SJSA1 (cell line): ENCODE measurements around the gene TNC. TPM values are rescaled to one million over a fixed set of nuclear protein-coding genes. Genes with fewer than 3 reads are reported as not detected.

ENCODE experiments used
- DNase-seq, 2 experiments: peaks; one replicate each; pipeline ENCODE4 v3.0.0-alpha.2; 2015 to 2020; ENCODE audit warnings: low spot score in 2 of 2, low read depth in 1 of 2
- H3K27ac ChIP-seq: fragments of 250-450 bp; sonication (Bioruptor Pico); 2 replicates; pipeline ENCODE4 v1.5.1; 2020; ENCODE audit warnings: mild to moderate bottlenecking, moderate library complexity
- H3K27me3 ChIP-seq: fragments of 250-450 bp; sonication (Bioruptor Pico); replicated peaks from 2 replicates; pipeline ENCODE4 v1.5.1; 2020; ENCODE audit warnings: mild to moderate bottlenecking, moderate library complexity
- H3K36me3 ChIP-seq: fragments of 250-450 bp; sonication (Bioruptor Pico); 2 replicates; pipeline ENCODE4 v1.5.1; 2020; ENCODE audit warnings: mild to moderate bottlenecking
- H3K4me1 ChIP-seq: fragments of 250-450 bp; sonication (Bioruptor Pico); replicated peaks from 2 replicates; pipeline ENCODE4 v1.6.1; 2021; ENCODE audit warnings: mild to moderate bottlenecking
- H3K4me3 ChIP-seq: fragments of 250-450 bp; sonication (Bioruptor Pico); 2 replicates; pipeline ENCODE4 v1.5.1; 2020; ENCODE audit warnings: mild to moderate bottlenecking
- H3K9me3 ChIP-seq: fragments of 250-450 bp; sonication (Bioruptor Pico); replicated peaks from 2 replicates; pipeline ENCODE4 v1.5.1; 2020; ENCODE audit warnings: mild to moderate bottlenecking
- total RNA-seq: library from RNA; depleted of rRNA; stranded (reverse); fragments of >200 nt; shearing (Covaris generic); gene quantifications from 2 replicates; pipeline ENCODE4 v1.2.3, GENCODE V29; 2014

Gene TNC
- total RNA-seq, 1 experiment from 2014 or later: 37.6 TPM

DNA sequence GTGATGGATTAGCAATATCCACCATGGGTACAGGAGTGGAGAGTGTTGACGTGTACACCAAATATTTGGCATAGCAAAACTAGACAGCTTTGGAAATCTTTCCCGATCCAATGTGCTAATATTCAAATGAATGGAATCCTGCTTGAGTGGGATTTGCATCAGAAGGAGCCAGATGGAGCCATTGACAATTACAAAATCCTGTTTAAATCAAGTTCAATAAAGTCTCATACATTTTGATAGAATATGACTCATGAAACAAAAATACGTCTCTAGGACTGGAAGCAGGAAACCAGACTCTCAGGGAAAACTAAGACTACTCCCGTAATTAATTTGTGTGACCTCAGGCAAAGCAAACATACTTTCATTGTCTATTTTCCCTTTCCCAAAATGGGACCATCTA lies 13.0 kb downstream of the TNC start:
- Histone ChIP-seq H3K27ac (peak overlapping the region; percentile 27; the same call in 1 of the 2 replicates), H3K9me3 (no peaks in the 10 kb centered on the region), H3K4me3 (no peak overlapping the region), H3K36me3 (no peaks in the 10 kb centered on the region), H3K27me3 (no peaks in the 10 kb centered on the region), H3K4me1 (peaks cover 34% of the 10 kb centered on the region)
- no peak for DNase-seq

DNA sequence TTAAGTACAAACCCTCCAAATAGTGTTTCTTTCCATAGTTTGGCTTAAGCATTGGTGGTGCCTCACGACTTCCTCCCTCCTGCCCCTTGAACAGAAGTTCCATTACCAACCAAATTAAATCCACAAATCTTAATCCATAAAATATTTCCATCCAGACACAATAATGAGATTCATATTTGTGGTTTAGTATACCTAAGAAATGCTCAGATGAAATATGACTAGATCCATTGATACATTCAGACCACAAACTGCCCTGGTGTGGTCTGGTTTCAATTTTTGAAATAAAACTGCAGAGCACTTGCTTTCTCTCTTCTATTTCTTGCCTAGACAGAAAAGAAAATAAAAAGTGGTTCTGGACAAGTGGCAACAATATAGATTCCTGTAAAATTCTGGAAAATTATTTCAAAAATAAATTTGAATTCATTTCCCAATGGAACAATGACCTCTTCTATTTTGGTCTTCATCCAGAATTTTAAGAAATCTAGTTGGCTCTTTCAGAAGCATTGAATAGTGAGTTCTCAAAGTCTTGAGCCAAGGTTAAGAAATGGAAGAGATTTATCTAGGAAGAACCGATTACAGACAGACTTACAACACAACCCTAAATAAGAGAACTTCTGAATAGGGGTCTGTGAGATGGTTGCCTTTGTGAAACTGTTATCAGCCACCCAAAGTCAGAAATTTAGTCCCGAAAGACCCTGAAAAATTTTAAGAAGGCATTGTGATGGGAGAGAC lies 14.0 kb downstream of the TNC start:
- Histone ChIP-seq H3K27me3 (no peaks in the 10 kb centered on the region), H3K36me3 (no peaks in the 10 kb centered on the region), H3K9me3 (no peaks in the 10 kb centered on the region), H3K4me1 (peaks cover 24% of the 10 kb centered on the region), H3K27ac (no peak overlapping the region), H3K4me3 (no peak overlapping the region)
- DNase-seq: no peak

DNA sequence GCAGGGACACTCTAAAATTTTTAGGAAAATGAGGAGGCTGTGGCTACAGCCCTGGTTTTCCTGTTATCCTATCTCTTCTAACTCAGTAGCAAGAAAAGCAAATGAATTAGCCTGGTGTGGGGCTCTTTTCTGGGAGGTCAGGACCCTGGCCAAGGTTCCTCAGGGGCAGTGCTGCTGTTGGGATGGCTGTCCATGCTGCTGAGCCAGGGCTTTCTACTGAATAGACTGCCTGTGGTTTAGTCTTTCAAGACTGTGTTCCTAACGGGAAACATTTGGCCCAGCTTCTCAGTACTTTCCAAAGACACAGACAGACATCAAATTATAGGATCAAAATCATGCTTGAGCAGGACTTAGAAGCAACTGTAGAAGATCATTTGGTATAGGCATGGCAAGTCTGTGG lies 18.1 kb downstream of the TNC start:
- Histone ChIP-seq H3K9me3 (no peaks in the 10 kb centered on the region), H3K27me3 (no peaks in the 10 kb centered on the region), H3K4me1 (peaks cover 5% of the 10 kb centered on the region), H3K36me3 (no peaks in the 10 kb centered on the region), H3K27ac (no peak overlapping the region), H3K4me3 (no peak overlapping the region)
- no peak for DNase-seq

DNA sequence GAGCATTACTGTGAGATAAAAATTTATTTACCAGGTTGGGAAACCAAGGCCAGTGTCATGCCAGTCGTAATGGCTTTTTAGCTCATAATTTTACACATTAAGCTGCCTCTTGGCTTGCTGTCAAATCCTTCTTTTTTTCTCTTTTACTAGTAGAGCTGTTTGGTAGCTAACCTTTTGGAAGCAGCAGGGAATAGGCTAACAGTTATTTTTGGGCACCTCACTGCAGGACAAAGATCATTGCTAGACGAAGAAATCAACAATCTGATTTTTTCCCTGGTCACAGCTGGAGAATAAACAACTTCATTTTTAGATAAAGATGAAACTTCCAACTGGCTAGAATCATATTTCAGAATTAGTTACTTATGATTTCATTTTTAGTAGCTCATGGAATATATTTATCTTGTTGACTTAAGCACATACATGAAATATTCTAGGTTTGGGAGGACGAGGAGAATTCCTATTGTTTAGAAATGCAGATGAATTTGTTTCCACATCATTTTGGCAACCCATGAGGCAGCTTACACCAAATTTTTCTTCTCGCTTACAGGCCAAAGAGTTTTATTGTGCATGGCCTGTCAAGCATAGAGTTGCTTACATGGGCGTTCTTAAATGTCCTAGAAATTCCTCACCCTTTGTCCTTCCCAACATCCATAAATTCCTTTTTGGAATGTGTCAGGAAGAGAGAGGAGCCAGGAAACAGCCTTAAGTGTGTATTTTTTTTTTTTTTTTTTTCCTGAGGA lies 19.6 kb downstream of the TNC start:
- H3K27ac ChIP-seq: no peak overlapping the region
- no peak overlapping the region for H3K4me3 ChIP-seq
- H3K36me3 ChIP-seq: no peaks in the 10 kb centered on the region
- no peaks in the 10 kb centered on the region for H3K27me3 ChIP-seq
- no peak for DNase-seq
- H3K9me3 ChIP-seq: no peaks in the 10 kb centered on the region
- no peaks in the 10 kb centered on the region for H3K4me1 ChIP-seq

DNA sequence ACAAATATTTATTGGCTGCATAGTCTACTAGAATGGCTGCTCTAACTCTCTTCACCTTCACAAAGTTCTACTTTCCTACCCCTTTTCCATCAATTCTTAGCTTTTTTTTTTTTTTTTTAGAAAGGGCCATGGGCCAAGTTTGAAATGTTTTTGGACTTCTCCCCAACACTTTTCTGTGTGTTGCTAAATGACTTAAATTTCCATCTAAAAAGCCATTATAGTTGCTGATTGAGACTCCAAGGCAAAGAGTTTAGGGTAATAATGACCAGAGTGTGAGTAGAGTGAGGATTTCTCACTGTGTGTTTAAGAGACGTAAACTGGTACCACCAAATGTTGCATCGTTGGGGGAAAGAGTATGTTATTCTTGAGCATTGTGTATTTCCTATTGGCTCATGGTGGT lies 24.4 kb downstream of the TNC start:
- H3K4me3 ChIP-seq: no peak overlapping the region
- H3K27me3 ChIP-seq: no peaks in the 10 kb centered on the region
- no peak overlapping the region for H3K27ac ChIP-seq
- H3K4me1 ChIP-seq: 0 out of 2 replicates have a peak, but pooled peaks cover 3% of the 10 kb centered on the region
- peaks cover 5% of the 10 kb centered on the region; the same call in 1 of the 2 replicates for H3K36me3 ChIP-seq
- no peak for DNase-seq
- no peaks in the 10 kb centered on the region for H3K9me3 ChIP-seq

DNA sequence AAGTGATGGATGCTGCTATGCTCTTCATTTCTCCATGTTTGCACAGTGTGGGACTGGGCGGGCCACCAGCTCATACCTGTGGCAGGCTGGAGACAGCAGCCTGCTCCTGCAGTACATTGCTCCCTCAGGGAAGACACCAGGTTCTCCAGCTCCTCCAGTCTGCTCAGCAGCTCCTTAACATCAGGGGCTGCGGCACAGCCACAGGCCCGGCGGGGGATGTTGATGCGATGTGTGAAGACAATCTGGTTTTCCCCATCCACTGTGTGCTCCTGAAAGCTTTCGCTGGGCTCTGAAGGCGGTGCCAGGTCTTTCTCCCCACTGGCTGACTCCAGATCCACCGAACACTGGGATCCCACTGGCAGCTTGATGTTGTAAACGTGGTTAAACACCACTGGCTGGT lies 27.5 kb downstream of the TNC start:
- no peaks in the 10 kb centered on the region for H3K27me3 ChIP-seq
- H3K4me1 ChIP-seq: 0 out of 2 replicates have a peak, but pooled peaks cover 3% of the 10 kb centered on the region
- no peaks in the 10 kb centered on the region for H3K9me3 ChIP-seq
- DNase-seq: no peak
- no peak overlapping the region for H3K4me3 ChIP-seq
- no peak overlapping the region for H3K27ac ChIP-seq
- H3K36me3 ChIP-seq: peaks cover 12% of the 10 kb centered on the region

DNA sequence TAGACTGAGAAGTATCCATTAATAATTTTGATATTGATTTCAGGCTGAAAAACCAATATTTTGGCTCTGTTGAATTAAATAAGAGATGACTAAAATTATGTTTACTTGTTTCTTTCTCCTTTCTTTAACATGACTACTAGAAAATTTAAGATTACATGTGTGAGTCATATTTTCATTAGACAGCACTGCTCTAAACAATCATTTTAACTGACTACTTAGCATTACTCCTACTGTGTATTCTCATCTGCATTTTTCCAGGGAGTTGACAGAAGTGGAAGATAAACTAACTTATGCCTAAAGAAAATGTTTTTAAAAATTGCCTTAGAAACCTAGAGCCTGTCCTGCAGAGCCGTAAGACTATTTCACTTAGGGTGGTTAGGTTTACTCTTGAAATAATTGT lies 29.1 kb downstream of the TNC start:
- Histone ChIP-seq H3K4me1 (0 out of 2 replicates have a peak, but pooled peaks cover 3% of the 10 kb centered on the region), H3K9me3 (no peaks in the 10 kb centered on the region), H3K4me3 (no peak overlapping the region), H3K36me3 (peaks cover 12% of the 10 kb centered on the region), H3K27ac (no peak overlapping the region), H3K27me3 (no peaks in the 10 kb centered on the region)
- DNase-seq: peak in 1 of 2 experiments; percentile 3

DNA sequence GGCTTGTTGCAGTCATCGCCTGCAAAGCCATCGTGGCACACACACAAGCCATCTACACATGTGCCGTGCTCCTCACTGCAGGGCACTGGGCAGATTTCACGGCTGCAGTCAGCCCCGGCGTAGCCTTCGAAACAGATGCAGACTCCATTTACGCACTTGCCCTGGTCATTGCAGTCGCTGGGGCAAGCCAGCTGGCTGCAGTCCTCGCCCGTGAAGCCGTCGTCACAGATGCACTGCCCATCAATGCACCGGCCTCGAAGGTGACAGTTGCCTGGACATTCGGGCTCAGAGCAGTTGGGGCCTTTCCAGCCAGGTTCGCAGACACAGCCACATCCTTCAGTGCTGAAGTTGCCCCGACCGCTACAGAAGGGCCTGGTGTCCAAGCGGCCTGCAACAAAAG lies 31.1 kb downstream of the TNC start:
- Histone ChIP-seq H3K4me3 (no peak overlapping the region), H3K36me3 (peaks cover 21% of the 10 kb centered on the region), H3K27me3 (no peaks in the 10 kb centered on the region), H3K4me1 (0 out of 2 replicates have a peak, but pooled peaks cover 3% of the 10 kb centered on the region), H3K27ac (no peak overlapping the region), H3K9me3 (no peaks in the 10 kb centered on the region)
- DNase-seq: no peak

DNA sequence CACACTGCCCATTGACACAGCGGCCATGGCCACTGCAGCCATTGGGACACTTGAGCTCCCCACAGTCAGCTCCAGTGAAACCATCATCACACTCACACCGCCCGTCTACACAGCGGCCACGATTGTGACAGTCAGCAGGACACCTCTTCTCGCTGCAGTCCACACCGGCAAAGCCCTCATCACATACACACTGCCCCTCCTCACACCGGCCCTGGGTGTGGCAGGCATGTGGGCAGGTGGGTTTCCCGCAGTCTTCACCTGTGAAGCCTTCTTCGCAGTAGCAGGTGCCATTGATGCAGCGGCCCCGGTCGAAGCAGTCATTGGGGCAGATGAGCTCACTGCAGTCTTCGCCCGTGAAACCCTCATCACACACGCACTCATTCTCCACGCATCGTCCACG lies 31.5 kb downstream of the TNC start:
- no peak overlapping the region for H3K27ac ChIP-seq

DNA sequence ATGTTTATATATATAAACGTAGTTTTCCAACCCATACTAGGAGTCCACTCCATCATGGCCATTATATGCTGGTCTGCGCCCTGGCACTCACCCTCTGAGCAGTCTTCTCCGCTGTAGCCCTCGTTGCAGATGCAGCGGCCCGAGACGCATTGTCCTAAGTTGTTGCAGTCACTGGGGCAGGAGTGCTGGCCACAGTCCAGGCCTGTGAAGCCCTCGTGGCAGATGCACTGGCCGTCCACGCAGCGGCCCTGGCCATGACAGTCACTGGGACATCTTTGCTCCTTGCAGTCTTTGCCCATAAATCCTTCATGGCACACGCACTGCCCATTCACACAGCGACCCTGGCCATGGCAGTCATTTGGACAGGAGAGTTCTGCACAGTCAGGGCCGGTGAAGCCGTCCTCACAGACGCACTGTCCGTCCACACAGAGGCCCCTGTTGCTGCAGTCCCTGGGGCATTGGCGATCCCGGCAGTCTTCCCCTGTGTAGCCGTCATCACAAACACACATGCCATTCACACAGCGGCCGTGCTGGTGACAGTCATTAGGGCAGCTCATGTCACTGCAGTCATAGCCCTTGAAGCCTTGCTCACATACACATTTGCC lies 32.1 kb downstream of the TNC start:
- Histone ChIP-seq H3K27ac (no peak overlapping the region), H3K27me3 (no peaks in the 10 kb centered on the region), H3K36me3 (peaks cover 21% of the 10 kb centered on the region), H3K9me3 (no peaks in the 10 kb centered on the region), H3K4me3 (no peak overlapping the region), H3K4me1 (0 out of 2 replicates have a peak, but pooled peaks cover 3% of the 10 kb centered on the region)
- DNase-seq: no peak

More for the DNA sequence above, 31.5 kb downstream of the TNC start:
- no peak for DNase-seq
- H3K4me3 ChIP-seq: no peak overlapping the region
- peaks cover 21% of the 10 kb centered on the region for H3K36me3 ChIP-seq
- H3K9me3 ChIP-seq: no peaks in the 10 kb centered on the region
- 0 out of 2 replicates have a peak, but pooled peaks cover 3% of the 10 kb centered on the region for H3K4me1 ChIP-seq
- no peaks in the 10 kb centered on the region for H3K27me3 ChIP-seq

DNA sequence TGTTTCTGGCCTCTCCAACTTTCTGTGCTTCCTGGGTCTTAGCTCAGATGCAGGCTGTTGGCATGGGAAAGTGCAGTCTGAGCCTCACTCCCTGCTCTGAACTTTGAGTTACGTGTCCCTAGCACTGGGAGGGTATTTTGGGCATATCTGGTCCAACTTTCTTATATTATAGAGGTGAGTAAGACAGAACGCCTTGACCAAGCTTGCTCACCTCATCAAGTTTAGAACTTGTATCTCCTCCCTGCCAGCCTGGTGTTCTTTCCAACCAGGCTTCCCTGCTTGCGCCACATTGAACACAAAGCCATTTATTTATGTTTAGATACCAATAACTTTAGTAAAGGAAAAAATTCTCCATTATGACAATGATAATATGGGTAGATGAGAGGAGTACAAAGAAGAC lies 33.2 kb downstream of the TNC start:
- no peak overlapping the region for H3K4me3 ChIP-seq
- DNase-seq: no peak
- no peaks in the 10 kb centered on the region for H3K9me3 ChIP-seq
- H3K27me3 ChIP-seq: no peaks in the 10 kb centered on the region; the same call in 1 of the 2 replicates
- 0 out of 2 replicates have a peak, but pooled peaks cover 3% of the 10 kb centered on the region for H3K4me1 ChIP-seq
- H3K27ac ChIP-seq: no peak overlapping the region
- H3K36me3 ChIP-seq: peaks cover 18% of the 10 kb centered on the region

DNA sequence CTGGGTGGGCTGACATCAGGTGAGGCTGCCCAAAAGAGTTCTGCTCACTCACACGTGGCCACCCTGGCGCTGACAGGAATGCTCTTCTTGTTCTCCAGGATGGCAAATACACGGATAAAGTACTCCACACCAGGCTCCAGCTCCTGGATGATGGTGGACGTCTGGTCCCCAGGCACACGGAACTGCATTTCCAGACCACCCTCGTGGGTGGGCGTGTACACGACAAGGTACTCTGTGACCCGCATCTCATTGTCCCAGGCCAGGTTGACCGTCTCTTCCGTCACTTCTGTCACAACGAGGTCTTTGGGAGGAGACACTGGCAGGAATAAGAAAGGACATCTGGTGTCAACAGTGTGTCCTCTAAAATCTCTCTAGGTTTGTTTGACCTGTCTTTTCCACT lies 33.8 kb downstream of the TNC start:
- no peak for DNase-seq
- 0 out of 2 replicates have a peak, but pooled peaks cover 3% of the 10 kb centered on the region for H3K4me1 ChIP-seq
- no peaks in the 10 kb centered on the region; the same call in 1 of the 2 replicates for H3K27me3 ChIP-seq
- no peak overlapping the region for H3K4me3 ChIP-seq
- H3K9me3 ChIP-seq: no peaks in the 10 kb centered on the region
- H3K36me3 ChIP-seq: peaks cover 16% of the 10 kb centered on the region
- H3K27ac ChIP-seq: no peak overlapping the region

DNA sequence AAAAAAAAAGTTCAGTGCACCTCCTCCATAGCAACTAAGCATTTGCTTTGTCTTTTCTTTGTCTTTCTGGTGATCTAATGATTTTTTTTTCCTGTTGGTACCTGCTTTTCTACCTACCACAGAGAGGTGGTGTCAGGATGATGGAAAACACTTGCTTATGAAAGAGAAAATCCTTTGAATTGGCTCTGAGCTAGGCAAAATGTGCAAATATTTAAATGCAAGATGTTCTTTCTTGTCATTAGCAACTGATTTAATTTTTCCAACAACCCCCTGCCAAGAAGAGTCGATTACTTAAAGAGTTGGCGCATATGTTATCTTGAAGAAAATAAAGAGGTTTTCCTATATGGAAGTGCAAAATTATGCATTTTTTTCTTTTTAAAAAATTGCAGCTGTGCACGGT lies 37.7 kb downstream of the TNC start:
- H3K27me3 ChIP-seq: no peaks in the 10 kb centered on the region; the same call in 1 of the 2 replicates
- H3K4me3 ChIP-seq: no peak overlapping the region
- peaks cover 18% of the 10 kb centered on the region for H3K36me3 ChIP-seq
- H3K9me3 ChIP-seq: no peaks in the 10 kb centered on the region
- H3K27ac ChIP-seq: no peak overlapping the region
- no peak for DNase-seq
- H3K4me1 ChIP-seq: no peaks in the 10 kb centered on the region

DNA sequence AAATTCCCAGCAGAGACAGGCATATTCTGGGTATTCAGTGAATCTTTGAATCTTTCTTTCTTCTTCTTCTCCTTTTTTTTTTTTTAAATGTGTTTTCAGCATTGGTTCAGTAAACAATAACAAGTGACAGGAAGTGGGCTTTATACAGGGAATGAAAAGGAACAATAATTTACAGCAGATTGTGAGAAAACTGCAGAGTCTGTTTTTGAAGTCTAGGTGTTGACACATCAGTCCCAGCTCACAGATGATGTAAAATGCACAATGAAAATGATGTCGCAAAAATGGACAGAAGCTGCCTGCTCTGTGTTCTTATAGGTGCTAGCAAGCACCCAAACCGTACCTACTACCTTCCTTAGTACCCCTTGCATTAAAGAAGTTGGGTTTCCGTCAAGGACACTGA lies 38.8 kb downstream of the TNC start:
- Histone ChIP-seq H3K36me3 (peaks cover 18% of the 10 kb centered on the region), H3K27ac (no peak overlapping the region), H3K4me3 (no peak overlapping the region), H3K9me3 (no peaks in the 10 kb centered on the region), H3K27me3 (no peaks in the 10 kb centered on the region; the same call in 1 of the 2 replicates), H3K4me1 (no peaks in the 10 kb centered on the region)
- no peak for DNase-seq
